GM21786 (cell line): ENCODE data around the gene CFDP1.

Experiments used
- ATAC-seq: cut with Tn5 transposase; IDR thresholded peaks from one replicate; pipeline ENCODE4 v1.9.1; 2021; ENCODE audit not compliant: unreplicated experiment

CFDP1 gene

GRCh38 chr16:75432828-75433731, at the start of gene CFDP1:
TSS of gene CFDP1 (minus strand) at chr16:75433503. CDS start at chr16:75433352, 151 bp downstream.
- peak; percentile 90 for ATAC-seq

- ATAC-seq, result no peak
Observed at GRCh38 chr16:75482434-75483205, 49.3 kb upstream of the CFDP1 start.

- ATAC-seq, result no peak
Observed at GRCh38 chr16:75481475-75481874, 48.2 kb upstream of the CFDP1 start.

- ATAC-seq, result no peak
Observed at GRCh38 chr16:75479421-75479990, 46.2 kb upstream of the CFDP1 start.

- ATAC-seq, result no peak
Observed at GRCh38 chr16:75478480-75479345, 45.4 kb upstream of the CFDP1 start.

GRCh38 chr16:75477680-75478473, 44.6 kb upstream of the CFDP1 start:
- no peak for ATAC-seq

- ATAC-seq, result no peak
Observed at GRCh38 chr16:75476817-75477216, 43.5 kb upstream of the CFDP1 start.

- no peak for ATAC-seq
Observed at GRCh38 chr16:75475420-75475847, 42.1 kb upstream of the CFDP1 start.

- ATAC-seq, result no peak
Observed at GRCh38 chr16:75472908-75473877, 39.9 kb upstream of the CFDP1 start.

- ATAC-seq, result peak; percentile 94
Observed at GRCh38 chr16:75471723-75472633, 38.7 kb upstream of the CFDP1 start.

- ATAC-seq, result no peak
Observed at GRCh38 chr16:75466760-75467159, 33.5 kb upstream of the CFDP1 start.

GRCh38 chr16:75464122-75464918, 31.0 kb upstream of the CFDP1 start, which contains the start of gene TMEM170A:
TSS of gene TMEM170A (minus strand) at chr16:75464689. CDS start at chr16:75464600, 89 bp downstream.
- peak; percentile 89 for ATAC-seq

- ATAC-seq, result peak; percentile 8
Observed at GRCh38 chr16:75463389-75464121, 30.3 kb upstream of the CFDP1 start.

- no peak for ATAC-seq
Observed at GRCh38 chr16:75462806-75463205, 29.5 kb upstream of the CFDP1 start.

GRCh38 chr16:75461575-75461974, 28.3 kb upstream of the CFDP1 start:
- no peak for ATAC-seq

- ATAC-seq, result no peak
Observed at GRCh38 chr16:75460446-75460845, 27.1 kb upstream of the CFDP1 start.
